OCI-M2 (cell line): ENCODE results near the gene ISL2.

Experiments used
- DNase-seq: peaks from one replicate; lab custom pipeline; 2025; ENCODE audit not compliant: unreplicated experiment; lab: John Stamatoyannopoulos, UW

Gene ISL2

GRCh38 chr15:76341366-76342057 lies 4.9 kb downstream of the ISL2 start:
- DNase-seq = no peak

- no peak for DNase-seq
These were observed 5.4 kb downstream of the ISL2 start for GRCh38 chr15:76342058-76342381.

- DNase-seq = no peak
These were observed 6.0 kb downstream of the ISL2 start for GRCh38 chr15:76342382-76343201.

- DNase-seq = no peak
These were observed 6.9 kb downstream of the ISL2 start for GRCh38 chr15:76343313-76343996.

GRCh38 chr15:76344893-76345582 lies 8.5 kb downstream of the ISL2 start:
- no peak for DNase-seq

- DNase-seq = no peak
These were observed 9.0 kb downstream of the ISL2 start for GRCh38 chr15:76345583-76345879.

- no peak for DNase-seq
These were observed 9.5 kb downstream of the ISL2 start for GRCh38 chr15:76345880-76346668.

- no peak for DNase-seq
These were observed 10.3 kb downstream of the ISL2 start for GRCh38 chr15:76346669-76347481.

GRCh38 chr15:76347482-76348055 lies 11.0 kb downstream of the ISL2 start:
- no peak for DNase-seq

- no peak for DNase-seq
These were observed 12.9 kb downstream of the ISL2 start for GRCh38 chr15:76349301-76350070.

- no peak for DNase-seq
These were observed 16.5 kb downstream of the ISL2 start for GRCh38 chr15:76353023-76353577.

- no peak for DNase-seq
These were observed 17.3 kb downstream of the ISL2 start for GRCh38 chr15:76353903-76354302.

GRCh38 chr15:76354823-76355440 lies 18.4 kb downstream of the ISL2 start:
- DNase-seq = no peak

GRCh38 chr15:76358453-76358852 lies 21.9 kb downstream of the ISL2 start:
- no peak for DNase-seq

GRCh38 chr15:76359152-76359551 lies 22.6 kb downstream of the ISL2 start:
- DNase-seq = no peak

GRCh38 chr15:76360416-76360815 lies 23.8 kb downstream of the ISL2 start:
- no peak for DNase-seq

GRCh38 chr15:76363251-76363650 lies 26.7 kb downstream of the ISL2 start:
- DNase-seq = no peak

- no peak for DNase-seq
These were observed 30.1 kb downstream of the ISL2 start for GRCh38 chr15:76366714-76367113.
